HEK293T (cell line): ENCODE measurements around the gene XRN2.

Experiments
- ARNT ChIP-seq: fragments of 450-650 bp; IDR thresholded peaks from 2 replicates; pipeline ENCODE4 v1.6.1; 2017; ENCODE audit warnings: mild to moderate bottlenecking
- BHLHE40 ChIP-seq: fragments of 450-650 bp; IDR thresholded peaks from 2 replicates; pipeline ENCODE4 v1.6.1; 2016; ENCODE audit warnings: mild to moderate bottlenecking, moderate library complexity, borderline replicate concordance
- ELF4 ChIP-seq: fragments of 450-650 bp; IDR thresholded peaks from 2 replicates; pipeline ENCODE4 v1.6.1; 2017; ENCODE audit warnings: antibody characterized with exemption
- FOXA1 ChIP-seq: fragments of 450-650 bp; IDR thresholded peaks from 2 replicates; pipeline ENCODE4 v1.6.1; 2016; ENCODE audit warnings: mild to moderate bottlenecking
- FOXM1 ChIP-seq: fragments of 450-650 bp; IDR thresholded peaks from 2 replicates; pipeline ENCODE4 v1.6.1; 2017; ENCODE audit warnings: mild to moderate bottlenecking, borderline replicate concordance
- SP1 ChIP-seq: fragments of 450-650 bp; IDR thresholded peaks from 2 replicates; pipeline ENCODE4 v1.6.1; 2017
- SUZ12 ChIP-seq: fragments of 450-650 bp; IDR thresholded peaks from 2 replicates; pipeline ENCODE4 v1.6.1; 2016; ENCODE audit warnings: mild to moderate bottlenecking

- TF ChIP-seq FOXA1, result no peak
- TF ChIP-seq BHLHE40, result no peak
- TF ChIP-seq SP1, result no peak
- TF ChIP-seq SUZ12, result no peak
- TF ChIP-seq ELF4, result no peak
- TF ChIP-seq FOXM1, result no peak
- no peak for TF ChIP-seq ARNT
These were observed 8.4 kb upstream of the XRN2 start for GRCh38 chr20:21294755-21295154.
